ENCODE results near the gene C1QTNF12.

Gene C1QTNF12

DNA sequence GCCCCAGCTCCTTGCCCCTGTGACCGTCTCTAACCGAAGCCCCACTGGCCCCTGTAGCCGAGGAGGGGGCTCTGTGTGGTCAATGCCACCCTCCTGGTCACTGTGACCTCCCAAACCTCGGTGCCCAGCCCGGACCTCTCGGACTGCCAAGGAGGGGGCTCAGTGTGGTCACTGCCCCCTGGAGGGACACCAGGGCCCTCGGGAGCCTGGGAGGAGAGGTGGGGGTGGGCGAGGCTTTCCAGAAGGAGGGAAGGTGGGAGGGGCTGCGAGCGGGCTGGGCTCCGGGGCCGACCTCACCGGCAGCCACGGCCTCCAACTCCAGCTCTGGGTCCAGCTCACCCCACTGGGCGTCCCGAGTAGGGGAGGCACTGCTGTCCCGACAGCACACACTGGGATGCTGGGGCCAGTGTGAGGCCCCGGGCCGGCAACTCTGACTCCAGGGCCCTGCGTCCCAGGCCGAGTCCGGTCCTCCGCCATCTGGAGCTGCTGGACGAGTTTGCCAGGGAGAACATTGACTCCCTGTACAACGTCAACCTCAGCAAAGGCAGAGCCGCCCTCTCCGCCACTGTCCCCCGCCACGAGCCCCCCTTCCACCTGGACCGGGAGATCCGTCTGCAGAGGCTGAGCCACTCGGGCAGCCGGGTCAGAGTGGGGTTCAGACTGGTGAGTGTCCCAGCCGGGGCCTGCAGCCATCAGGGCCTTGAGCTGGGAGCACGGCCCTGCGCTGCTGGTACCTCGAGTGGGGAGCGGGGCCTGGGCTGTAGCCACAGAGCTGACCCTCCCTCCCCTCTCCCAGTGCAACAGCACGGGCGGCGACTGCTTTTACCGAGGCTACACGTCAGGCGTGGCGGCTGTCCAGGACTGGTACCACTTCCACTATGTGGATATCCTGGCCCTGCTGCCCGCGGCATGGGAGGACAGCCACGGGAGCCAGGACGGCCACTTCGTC, 40.1 kb upstream of the C1QTNF12 start:
- TF ChIP-seq, protein P1, sequence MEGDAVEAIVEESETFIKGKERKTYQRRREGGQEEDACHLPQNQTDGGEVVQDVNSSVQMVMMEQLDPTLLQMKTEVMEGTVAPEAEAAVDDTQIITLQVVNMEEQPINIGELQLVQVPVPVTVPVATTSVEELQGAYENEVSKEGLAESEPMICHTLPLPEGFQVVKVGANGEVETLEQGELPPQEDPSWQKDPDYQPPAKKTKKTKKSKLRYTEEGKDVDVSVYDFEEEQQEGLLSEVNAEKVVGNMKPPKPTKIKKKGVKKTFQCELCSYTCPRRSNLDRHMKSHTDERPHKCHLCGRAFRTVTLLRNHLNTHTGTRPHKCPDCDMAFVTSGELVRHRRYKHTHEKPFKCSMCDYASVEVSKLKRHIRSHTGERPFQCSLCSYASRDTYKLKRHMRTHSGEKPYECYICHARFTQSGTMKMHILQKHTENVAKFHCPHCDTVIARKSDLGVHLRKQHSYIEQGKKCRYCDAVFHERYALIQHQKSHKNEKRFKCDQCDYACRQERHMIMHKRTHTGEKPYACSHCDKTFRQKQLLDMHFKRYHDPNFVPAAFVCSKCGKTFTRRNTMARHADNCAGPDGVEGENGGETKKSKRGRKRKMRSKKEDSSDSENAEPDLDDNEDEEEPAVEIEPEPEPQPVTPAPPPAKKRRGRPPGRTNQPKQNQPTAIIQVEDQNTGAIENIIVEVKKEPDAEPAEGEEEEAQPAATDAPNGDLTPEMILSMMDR (IDR thresholded peaks at IDR 0.05; ENCODE audit: borderline replicate concordance, control extremely low read depth, extremely low read depth, insufficient read depth, missing control alignments) = no peak

DNA sequence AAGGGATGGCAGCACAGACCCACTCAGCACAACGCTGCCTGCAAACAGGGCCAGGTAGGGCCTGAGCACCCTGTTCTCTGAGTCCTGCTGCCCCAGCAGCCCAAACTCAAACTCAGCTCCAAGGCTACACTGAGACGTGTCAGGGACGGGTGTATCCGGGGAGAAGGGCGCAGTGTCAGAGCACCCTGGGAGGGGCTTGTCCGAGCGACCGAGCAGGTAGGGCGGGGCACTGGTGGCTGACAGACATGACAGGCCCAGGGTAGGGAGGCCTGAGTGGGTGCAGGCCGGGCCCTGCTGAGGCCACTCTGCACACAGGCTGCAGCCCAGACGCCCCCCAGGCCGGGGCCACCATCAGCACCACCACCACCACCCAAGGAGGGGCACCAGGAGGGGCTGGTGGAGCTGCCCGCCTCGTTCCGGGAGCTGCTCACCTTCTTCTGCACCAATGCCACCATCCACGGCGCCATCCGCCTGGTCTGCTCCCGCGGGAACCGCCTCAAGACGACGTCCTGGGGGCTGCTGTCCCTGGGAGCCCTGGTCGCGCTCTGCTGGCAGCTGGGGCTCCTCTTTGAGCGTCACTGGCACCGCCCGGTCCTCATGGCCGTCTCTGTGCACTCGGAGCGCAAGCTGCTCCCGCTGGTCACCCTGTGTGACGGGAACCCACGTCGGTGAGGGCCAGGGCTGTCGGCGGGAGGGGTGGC, 39.2 kb upstream of the C1QTNF12 start:
- DNase-seq (ENCODE audit: low spot score) = no peak
- in situ Hi-C loops (cut with MboI; ENCODE audit: low sequenced_read_pairs, unreplicated experiment) = no loop called here
- TF ChIP-seq, protein P1 (IDR thresholded peaks at IDR 0.05; ENCODE audit: borderline replicate concordance, control extremely low read depth, extremely low read depth, insufficient read depth, missing control alignments) = no peak

More for the DNA sequence above, 40.1 kb upstream of the C1QTNF12 start:
- DNase-seq (ENCODE audit: low spot score) = no peak
- in situ Hi-C loops (cut with MboI; ENCODE audit: low sequenced_read_pairs, unreplicated experiment) = no loop called here

DNA sequence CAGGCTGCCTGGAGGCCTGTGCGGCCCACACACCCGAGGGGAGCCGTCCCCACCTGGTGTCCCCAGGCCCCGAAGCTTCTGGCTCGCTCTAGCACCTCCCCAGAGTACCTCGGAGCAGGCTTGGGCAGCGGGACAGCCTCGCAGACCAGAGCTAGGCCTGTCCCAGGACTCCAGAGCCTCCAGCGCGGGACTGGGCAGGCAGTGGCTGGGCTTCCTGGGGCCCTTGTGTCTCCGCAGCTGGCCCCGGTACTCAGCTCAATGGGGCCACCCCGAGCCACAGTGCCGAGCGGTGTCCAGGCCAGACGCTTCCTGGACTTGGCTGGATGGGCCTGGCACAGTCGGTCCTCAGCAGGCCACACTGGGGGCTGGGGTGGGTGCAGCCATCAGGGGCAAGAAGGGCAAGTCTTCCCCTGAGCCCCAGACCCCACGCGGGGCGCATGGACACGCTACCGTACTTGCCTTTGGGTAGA, 38.6 kb upstream of the C1QTNF12 start:
- TF ChIP-seq, protein P1 (IDR thresholded peaks at IDR 0.05; ENCODE audit: borderline replicate concordance, control extremely low read depth, extremely low read depth, insufficient read depth, missing control alignments) = no peak
- DNase-seq (ENCODE audit: low spot score) = no peak
- in situ Hi-C loops (cut with MboI; ENCODE audit: low sequenced_read_pairs, unreplicated experiment) = no loop called here

DNA sequence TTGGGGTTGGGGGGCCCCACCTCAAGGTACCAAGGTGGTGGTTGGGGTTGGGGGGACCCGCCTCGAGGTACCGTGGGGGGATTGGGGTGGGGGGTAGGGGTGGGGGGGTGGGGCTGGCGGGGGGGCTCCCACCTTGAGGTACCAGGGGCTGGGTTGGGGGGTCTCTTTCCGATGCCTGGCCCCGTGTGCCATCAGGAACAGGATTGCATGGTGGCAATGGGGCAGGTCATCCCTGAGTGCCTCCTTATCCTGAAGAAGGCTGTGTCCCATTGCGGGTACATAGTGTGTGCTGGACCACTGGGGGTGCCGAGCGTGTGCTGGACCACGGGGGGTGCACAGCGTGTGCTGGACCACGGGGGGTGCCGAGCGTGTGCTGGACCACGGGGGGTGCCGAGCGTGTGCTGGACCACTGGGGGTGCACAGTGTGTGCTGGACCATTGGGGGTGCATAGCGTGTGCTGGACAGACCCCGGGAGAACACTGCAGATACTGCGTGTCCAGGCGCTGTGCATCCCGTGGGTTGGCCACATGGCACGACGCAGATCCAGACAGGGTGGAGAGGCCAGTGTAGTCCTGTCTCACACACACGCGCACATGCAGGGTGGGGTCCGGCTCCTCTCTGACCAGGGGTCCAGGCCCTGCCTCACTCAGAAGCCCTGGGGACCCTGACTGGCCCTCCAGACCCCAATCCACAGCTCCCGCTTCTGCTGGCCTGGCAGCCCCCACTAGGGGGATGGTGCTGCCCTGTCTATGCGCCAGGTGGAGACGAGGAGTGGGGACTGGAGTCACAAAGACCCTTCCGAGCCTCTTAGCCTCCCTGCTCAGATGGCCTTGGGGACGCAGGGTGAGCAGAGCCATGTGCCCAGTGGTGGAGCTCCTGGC, 37.9 kb upstream of the C1QTNF12 start:
- DNase-seq (ENCODE audit: low spot score) = no peak
- in situ Hi-C loops (cut with MboI; ENCODE audit: low sequenced_read_pairs, unreplicated experiment) = no loop called here
- TF ChIP-seq, protein P1 (IDR thresholded peaks at IDR 0.05; ENCODE audit: borderline replicate concordance, control extremely low read depth, extremely low read depth, insufficient read depth, missing control alignments) = no peak

DNA sequence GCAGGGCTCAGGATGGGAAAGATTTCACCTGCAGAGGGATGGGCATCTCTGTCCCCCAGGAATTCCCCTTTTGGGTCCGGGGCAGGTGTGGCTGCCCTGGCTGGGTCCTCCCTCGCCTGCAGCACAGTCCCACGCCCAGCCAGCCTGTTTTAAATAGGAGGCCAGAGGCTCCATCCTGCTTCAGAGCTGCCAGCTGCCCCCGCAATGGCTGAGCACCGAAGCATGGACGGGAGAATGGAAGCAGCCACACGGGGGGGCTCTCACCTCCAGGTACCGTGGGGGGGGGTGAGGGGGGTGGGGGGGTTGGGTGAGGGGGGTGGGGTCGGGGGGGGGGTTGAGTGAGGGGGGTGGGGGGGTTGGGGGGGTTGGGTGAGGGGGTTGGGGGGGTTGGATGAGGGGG, 37.3 kb upstream of the C1QTNF12 start:
- in situ Hi-C loops (cut with MboI; ENCODE audit: low sequenced_read_pairs, unreplicated experiment) = no loop called here
- TF ChIP-seq, protein P1 (IDR thresholded peaks at IDR 0.05; ENCODE audit: borderline replicate concordance, control extremely low read depth, extremely low read depth, insufficient read depth, missing control alignments) = no peak
- DNase-seq (ENCODE audit: low spot score) = peak; percentile 87

DNA sequence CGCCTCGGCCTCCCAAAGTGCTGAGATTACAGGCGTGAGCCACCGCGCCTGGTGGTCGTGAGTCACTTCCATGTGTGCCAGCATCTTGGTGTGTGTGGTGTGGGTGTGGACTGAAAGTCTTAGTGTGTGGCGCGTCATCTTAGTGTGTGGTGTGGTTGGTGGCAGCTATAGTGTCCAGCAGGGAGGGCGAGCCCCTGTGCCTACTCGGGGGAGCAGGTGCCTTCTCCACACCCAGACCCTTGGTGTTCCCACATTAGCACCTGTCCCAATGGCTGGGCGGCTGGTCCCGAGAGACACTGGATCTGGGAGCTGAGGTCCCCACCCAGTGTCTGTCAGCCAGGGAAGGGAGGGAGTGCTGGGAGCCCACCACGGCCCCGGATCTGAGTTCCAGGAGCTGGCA, 36.5 kb upstream of the C1QTNF12 start:
- in situ Hi-C loops (cut with MboI; ENCODE audit: low sequenced_read_pairs, unreplicated experiment) = no loop called here
- no peak for DNase-seq (ENCODE audit: low spot score)
- TF ChIP-seq, protein P1 (IDR thresholded peaks at IDR 0.05; ENCODE audit: borderline replicate concordance, control extremely low read depth, extremely low read depth, insufficient read depth, missing control alignments) = no peak

All from GM13976 (cell line).